ENCODE measurements around the gene PCSK6.

The PCSK6 gene

GRCh38 chr15:101489599-101490407, at the start of gene PCSK6:
PCSK6 (minus strand) TSS chr15:101489707; CDS start chr15:101489670, 37 bp downstream.
- peak in 7 of 56 donors; percentile 37 to 75 (median 49) for DNase-seq

DNA sequence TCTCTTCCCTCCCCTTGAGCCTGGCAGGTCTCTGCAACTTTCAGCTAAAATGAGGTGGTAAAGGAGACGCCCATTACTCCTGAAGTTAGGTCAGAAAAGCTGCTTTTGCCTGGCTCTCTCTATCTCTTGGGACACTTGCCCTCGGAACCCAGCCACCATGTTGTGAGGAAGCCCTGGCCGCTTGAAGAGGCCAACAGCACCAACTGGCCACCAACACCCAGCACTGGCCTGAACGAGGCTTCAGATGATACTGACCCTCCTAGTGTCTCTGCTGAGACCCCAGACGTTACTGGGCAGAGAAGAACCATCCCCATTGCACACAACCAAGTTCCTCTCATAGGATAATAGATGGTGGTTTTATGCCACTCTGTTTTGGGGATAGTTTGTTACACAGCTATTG, 49.5 kb upstream of the PCSK6 start:
- no peak for DNase-seq

DNA sequence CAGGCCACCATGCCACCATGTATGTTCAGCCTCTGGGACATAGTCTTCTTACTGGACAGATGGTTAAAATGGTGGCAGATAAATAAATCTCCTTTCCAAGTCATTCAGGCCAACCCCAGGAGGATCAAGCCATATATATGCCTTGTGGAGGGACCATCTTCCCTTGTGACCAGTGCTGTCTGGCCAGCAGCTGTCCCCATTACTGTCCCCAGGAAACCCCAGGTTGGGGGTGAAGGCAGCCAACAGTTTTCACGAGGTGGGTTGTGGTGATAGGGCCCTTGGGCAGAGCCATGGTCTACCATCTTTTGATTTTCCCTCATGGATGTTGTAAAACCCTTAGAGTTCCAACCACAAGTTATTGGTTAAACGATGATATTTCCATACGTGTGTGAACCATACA, 48.7 kb upstream of the PCSK6 start:
- DNase-seq: no peak

DNA sequence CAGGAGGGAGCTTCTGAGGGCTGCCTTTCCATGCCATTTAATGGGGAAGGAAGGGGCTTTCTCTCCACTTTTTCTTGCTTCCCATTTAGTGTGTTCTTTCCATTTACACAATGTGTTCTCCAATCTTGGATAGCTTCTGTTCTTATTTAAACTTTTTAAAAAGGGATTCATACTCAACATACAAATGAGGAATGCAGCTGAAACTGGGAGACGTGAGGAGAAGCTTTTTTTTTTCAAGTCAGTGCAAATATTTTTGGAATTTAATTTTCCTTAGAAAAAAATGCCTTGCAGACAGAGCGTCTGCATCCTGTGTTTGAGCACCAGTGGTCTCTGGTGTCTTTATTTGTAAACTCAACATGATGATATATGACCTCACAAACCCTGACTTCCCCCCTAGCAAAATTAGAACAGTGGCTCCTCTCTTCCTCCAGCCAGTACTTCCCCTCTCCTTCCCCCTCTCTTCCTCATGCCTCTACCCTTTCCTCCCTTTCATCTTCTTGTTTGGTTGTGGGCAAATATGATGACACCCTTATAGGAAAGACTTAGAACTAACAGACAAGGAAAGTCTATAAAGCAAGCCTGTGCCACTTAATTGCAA, 48.1 kb upstream of the PCSK6 start:
- DNase-seq: no peak

DNA sequence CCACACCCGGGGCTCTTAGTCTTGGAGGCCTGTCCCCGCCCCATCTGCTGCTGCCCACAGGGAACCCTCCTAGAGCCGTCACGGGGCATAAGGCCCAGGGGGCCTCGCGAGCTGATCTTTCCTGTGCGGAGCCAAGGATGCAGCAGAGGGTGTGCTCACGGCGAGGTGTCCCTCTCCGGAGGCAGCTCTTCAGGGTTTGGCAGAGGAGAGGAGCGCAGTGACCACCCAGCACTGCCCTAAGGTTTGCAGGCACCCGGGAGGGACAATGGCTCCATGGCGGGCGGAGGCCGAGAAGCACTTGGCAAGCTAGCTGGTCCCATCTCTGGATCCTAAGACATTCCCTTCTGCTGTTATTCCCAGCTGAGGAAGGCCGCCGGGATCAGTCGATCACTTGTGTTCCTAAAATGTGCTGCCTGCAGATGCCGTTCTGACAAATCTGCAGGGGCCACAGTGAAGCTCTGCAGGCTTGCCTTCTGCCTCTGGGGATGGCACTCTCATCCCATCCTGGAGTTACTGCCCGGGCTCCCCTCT, 47.4 kb upstream of the PCSK6 start:
- DNase-seq: no peak

DNA sequence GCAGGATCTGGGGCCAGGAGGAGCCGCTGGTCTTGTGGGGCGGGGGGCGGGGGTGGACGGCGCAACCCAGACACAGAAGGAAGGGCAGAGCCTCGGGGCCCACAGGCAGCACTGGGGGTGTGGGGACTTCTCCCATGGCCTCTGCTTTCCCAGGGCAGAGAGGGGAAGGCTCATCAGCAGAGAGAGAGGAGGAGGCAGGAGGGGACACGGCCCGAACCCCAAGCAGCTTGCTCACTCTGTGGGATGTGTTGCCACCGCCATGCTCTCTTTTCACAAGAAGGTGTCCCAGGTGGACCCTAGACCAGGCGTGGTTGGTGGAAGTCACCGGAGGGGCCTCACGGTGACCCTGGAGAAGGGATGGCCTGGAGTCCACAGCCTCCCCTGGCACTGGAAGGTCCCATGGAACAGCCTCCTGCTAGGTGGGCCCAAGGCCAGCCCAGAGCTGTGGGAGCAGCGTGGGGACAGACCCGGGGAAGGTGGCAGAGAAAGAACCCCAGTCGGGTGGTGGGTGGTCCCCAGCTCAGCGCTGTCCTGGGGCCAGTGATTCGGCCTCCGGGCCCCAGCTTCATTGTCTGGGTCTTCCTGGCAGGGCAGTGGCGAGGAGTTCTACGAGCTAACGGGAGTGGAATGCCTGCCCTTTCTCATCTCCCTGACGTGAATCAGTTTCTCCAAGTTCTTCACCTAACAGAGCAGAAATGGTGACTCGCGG, 46.8 kb upstream of the PCSK6 start:
- DNase-seq: no peak

GRCh38 chr15:101535170-101535902, 45.8 kb upstream of the PCSK6 start:
- DNase-seq: no peak

- no peak for DNase-seq
Observed at GRCh38 chr15:101534376-101534970, 45.0 kb upstream of the PCSK6 start.

DNA sequence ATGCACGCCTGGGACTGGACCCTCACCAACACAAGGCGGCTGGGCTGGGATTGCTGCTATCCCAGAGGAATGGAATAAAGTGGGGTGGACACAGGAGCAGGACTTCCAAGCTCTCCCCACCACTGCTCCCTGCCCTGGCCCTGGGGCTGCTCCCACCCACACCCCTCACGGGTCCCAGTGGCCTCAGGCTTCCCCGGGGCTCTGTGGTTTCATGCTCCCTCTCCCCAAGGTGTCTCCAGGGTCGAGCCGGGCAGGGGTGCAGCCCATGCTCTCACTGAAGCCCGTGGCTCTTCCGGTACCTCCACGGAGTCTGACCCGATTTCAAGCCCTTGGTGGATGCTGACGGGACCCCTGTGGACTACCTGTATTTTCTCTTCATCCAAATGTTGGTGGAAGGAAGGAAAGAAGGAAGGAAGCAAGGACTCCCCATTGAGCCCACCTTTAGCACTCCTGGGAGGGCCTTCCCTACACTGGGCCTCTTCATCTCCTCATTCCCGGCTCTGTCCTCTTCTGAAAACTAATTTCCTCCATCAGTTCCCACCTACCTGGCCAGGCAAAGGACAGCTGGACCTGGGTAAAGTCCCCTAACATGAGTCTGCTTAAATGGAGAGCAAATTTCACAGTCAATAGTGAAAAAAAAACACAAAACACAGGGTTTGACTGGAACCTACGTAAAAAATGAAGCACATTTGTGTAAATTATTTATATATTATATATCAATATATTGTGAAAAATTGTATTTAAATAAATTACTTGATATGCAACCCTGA, 44.0 kb upstream of the PCSK6 start:
- DNase-seq: no peak

GRCh38 chr15:101532865-101533264, 43.4 kb upstream of the PCSK6 start:
- DNase-seq: no peak

DNA sequence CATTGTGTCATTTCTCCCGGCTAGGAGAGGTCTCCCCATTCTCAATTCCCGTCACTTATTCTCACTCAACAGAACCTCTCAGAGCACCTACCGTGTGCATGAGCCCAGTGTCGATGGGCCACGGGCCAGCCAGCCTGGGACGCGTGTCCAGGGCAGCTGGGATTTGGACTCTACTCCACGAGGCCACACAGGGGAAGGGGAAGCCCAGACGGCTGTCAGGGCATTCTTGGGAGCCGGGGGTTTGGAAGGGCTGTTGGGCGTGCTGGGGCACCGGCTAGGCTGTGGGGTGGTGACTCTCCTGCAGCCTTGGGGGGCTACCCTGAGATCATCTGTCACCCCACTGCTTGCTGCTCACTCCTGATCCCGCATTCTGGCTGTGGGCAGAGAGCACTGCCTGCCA, 41.7 kb upstream of the PCSK6 start:
- DNase-seq: no peak

DNA sequence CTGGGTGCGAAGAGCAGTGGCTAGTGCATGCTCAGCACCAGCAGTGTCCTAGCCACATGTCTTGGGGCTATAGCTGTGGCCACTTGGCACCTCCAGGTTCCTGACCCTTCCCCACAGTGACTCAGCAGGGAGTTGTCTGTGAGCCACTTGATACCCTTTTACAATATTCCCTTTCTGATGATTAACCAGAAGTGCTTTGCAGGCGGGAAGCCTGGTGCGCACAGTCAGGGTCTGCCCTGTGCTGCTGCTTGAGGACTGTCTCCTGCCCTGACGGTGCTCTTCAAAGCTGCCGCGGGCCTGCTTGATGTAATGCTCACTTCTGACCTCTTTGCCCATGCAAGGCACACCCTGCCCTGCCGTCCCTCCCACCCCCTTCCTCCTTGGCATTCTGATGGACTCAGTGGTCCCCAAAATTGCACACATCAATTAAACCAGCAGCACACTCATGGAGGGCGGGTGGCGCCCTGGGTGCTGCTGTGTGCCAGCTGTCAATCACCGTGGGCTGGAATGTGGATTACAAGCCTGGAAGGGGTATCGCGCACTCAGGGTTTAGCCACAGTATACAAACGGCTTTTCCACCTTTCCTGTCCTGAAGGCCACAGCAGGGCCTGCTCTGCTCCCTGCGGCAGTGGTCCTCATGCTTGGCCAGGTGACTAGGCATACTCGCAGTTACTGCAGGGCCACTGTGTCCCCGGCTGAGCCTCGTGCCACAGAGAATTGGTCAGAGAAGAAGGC, 40.9 kb upstream of the PCSK6 start:
- no peak for DNase-seq

- no peak for DNase-seq
Observed at GRCh38 chr15:101528917-101529299, 39.4 kb upstream of the PCSK6 start.

GRCh38 chr15:101528108-101528916, 38.8 kb upstream of the PCSK6 start:
- DNase-seq: peak in 3 of 56 donors; percentile 12 to 28 (median 17)

DNA sequence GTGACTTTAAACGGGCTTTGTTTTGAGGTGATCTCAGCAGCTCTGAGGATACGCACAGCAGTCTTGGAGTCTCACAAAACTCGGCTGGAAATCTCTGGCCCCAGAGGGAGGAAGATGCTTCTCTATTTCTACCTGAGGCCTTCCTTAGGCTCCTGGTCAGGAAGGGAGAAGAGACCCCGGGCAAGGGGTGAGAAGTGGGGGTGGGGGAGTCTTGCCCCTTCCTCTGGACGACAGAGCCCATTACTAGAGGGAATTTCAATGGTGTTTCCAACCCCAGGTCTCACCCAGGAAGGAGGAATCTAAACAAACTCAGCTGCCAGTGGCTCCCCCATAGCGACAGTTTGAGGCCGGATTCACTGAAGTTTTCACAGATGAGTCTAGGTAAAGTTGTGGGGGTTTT, 37.4 kb upstream of the PCSK6 start:
- DNase-seq: no peak

- no peak for DNase-seq
Observed at GRCh38 chr15:101526442-101526841, 36.9 kb upstream of the PCSK6 start.

DNA sequence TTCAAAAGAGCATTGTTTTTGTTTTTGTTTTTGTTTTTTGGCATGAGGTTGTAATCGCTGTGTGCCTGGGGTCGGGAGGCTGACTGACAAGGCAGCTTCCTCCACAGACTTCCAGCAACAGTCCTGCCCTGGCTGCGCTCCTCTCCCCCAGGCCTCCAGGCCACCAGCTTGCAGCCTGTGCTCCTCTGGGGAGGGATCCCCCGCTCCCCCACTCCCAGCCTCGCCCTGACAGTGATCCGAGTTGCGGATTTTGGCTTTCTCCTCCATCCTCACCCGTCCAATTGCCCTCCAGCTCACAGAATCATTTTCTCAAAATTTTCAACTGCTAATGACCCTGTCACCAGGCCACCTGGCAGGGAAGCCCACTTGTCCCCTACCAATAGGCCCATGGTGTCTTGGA, 36.5 kb upstream of the PCSK6 start:
- no peak for DNase-seq

GRCh38 chr15:101525087-101525669, 35.7 kb upstream of the PCSK6 start:
- DNase-seq: no peak

All from amygdala (tissue), 56 donors.